ENCODE results near the gene TNFRSF1B. TPM values are rescaled to one million over a fixed set of nuclear protein-coding genes. Genes with fewer than 3 reads are reported as not detected.

The TNFRSF1B gene
- total RNA-seq, 2 donors from 2014 or later, result 13.7 to 28.7 TPM

GRCh38 chr1:12188115-12188514 is 21.3 kb downstream of the TNFRSF1B start:
- no peak overlapping the region for H3K4me3 ChIP-seq
- H3K27me3 ChIP-seq, result no peaks in the 10 kb centered on the region
- no peaks in the 10 kb centered on the region for H3K9me3 ChIP-seq
- TF ChIP-seq, protein P1, sequence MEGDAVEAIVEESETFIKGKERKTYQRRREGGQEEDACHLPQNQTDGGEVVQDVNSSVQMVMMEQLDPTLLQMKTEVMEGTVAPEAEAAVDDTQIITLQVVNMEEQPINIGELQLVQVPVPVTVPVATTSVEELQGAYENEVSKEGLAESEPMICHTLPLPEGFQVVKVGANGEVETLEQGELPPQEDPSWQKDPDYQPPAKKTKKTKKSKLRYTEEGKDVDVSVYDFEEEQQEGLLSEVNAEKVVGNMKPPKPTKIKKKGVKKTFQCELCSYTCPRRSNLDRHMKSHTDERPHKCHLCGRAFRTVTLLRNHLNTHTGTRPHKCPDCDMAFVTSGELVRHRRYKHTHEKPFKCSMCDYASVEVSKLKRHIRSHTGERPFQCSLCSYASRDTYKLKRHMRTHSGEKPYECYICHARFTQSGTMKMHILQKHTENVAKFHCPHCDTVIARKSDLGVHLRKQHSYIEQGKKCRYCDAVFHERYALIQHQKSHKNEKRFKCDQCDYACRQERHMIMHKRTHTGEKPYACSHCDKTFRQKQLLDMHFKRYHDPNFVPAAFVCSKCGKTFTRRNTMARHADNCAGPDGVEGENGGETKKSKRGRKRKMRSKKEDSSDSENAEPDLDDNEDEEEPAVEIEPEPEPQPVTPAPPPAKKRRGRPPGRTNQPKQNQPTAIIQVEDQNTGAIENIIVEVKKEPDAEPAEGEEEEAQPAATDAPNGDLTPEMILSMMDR (IDR thresholded peaks at IDR 0.05), result no peak
- TF ChIP-seq POLR2A (IDR thresholded peaks at IDR 0.05), result no peak
- peaks cover 10% of the 10 kb centered on the region for H3K4me1 ChIP-seq
- 11 to 22% methylated on average over 2 to 3 of the region's 3 CpGs for WGBS, 2 donors
- DNase-seq (no peak), ATAC-seq (no peak)
- H3K36me3 ChIP-seq (replicated peaks in 1 of 2; ENCODE audit: insufficient read depth in 1 of 2, low read depth in 2 of 2), result no peaks in the 10 kb centered on the region
- intact Hi-C loops (cut with DNase I), result no loop called here
- H3K27ac ChIP-seq, result no peak overlapping the region

DNA sequence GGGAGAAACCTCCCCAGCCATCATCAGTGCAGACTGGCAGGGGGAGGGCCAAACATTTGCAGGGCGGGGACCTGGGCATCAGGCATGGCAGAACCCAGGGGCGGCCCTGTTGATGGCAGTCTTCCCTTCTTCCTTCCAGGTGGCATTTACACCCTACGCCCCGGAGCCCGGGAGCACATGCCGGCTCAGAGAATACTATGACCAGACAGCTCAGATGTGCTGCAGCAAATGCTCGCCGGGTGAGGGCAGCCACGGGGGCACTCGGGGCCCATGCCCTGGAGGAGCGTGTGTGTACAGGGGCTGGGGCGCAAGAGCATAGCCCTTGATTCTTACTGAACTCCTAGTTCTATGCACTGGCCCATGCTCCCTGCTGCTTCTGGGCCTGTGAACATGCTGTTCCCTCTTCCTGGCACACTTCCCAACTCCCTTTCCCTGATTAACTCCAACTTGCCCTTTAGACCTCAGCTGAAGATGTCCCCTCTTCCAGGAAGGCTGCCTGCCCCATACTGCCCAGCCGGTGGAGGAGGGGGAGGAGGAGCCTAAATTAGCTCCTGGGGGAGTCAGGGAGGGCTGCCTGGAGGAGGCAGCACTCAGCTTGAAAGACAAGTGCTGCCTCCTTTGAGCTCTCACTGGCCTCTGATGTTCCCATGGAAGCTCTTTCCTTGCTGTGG is 22.0 kb downstream of the TNFRSF1B start:
- Histone ChIP-seq H3K4me1 (peaks cover 10% of the 10 kb centered on the region), H3K27ac (no peak overlapping the region), H3K27me3 (no peaks in the 10 kb centered on the region), H3K9me3 (no peaks in the 10 kb centered on the region), H3K36me3 (replicated peaks in 1 of 2; ENCODE audit: insufficient read depth in 1 of 2, low read depth in 2 of 2) (no peaks in the 10 kb centered on the region), H3K4me3 (no peak overlapping the region)
- TF ChIP-seq, protein P1 (IDR thresholded peaks at IDR 0.05), result no peak
- TF ChIP-seq POLR2A (IDR thresholded peaks at IDR 0.05), result no peak
- intact Hi-C loops (cut with DNase I), result no loop called here
- ATAC-seq, result no peak
- no peak for DNase-seq
- 58 to 72% methylated on average over 12 to 13 of the region's 13 CpGs for WGBS, 2 donors

- Histone ChIP-seq H3K27ac (no peak overlapping the region), H3K4me1 (peaks cover 9% of the 10 kb centered on the region), H3K4me3 (no peak overlapping the region), H3K9me3 (no peaks in the 10 kb centered on the region), H3K27me3 (no peaks in the 10 kb centered on the region), H3K36me3 (replicated peaks in 1 of 2; ENCODE audit: insufficient read depth in 1 of 2, low read depth in 2 of 2) (no peaks in the 10 kb centered on the region)
- intact Hi-C loops (cut with DNase I), result no loop called here
- DNase-seq (no peak), ATAC-seq (no peak)
- 45 to 53% methylated on average over 3 to 5 of the region's 5 CpGs for WGBS, 2 donors
- TF ChIP-seq, protein P1 (IDR thresholded peaks at IDR 0.05), result no peak
- no peak for TF ChIP-seq POLR2A (IDR thresholded peaks at IDR 0.05)
Measured at GRCh38 chr1:12189328-12189682, 22.5 kb downstream of the TNFRSF1B start.

GRCh38 chr1:12191242-12192032 is 24.6 kb downstream of the TNFRSF1B start:
- DNase-seq, result no peak
- TF ChIP-seq POLR2A (IDR thresholded peaks at IDR 0.05), result no peak
- TF ChIP-seq, protein P1 (IDR thresholded peaks at IDR 0.05), result no peak
- H3K36me3 ChIP-seq (replicated peaks in 1 of 2; ENCODE audit: insufficient read depth in 1 of 2, low read depth in 2 of 2), result no peaks in the 10 kb centered on the region
- no peaks in the 10 kb centered on the region for H3K27me3 ChIP-seq
- no peaks in the 10 kb centered on the region for H3K9me3 ChIP-seq
- H3K4me3 ChIP-seq, result no peak overlapping the region
- H3K27ac ChIP-seq, result no peak overlapping the region
- 66 to 69% methylated on average over 33 to 58 of the region's 58 CpGs for WGBS, 2 donors
- no peak for ATAC-seq
- no peaks in the 10 kb centered on the region for H3K4me1 ChIP-seq
- intact Hi-C loops (cut with DNase I), result no loop called here

Data from body of pancreas (tissue), 4 donors.